Heart left ventricle (tissue), 16 donors: ENCODE measurements around the gene ATG12. TPM values are rescaled to one million over a fixed set of nuclear protein-coding genes. Genes with fewer than 3 reads are reported as not detected.
"Not testable (repeated sequence)": the region's sequence is repeated elsewhere in the genome, so short reads cannot be mapped to it uniquely, and the experiment has no call there.

Experiments used
- ATAC-seq, 4 donors: fragments of 200-7000 bp; cut with Tn5 transposase; one replicate each; pipeline ENCODE4 v1.9.1; 2020 to 2022; ENCODE audit warnings: moderate library complexity in 4 of 4, mild to moderate bottlenecking in 3 of 4, moderate number of reproducible peaks in 1 of 4
- DNase-seq, 5 donors: peaks; one replicate each; pipeline ENCODE4 v3.0.0-alpha.2; 2020
- H3K27ac ChIP-seq, 12 donors: fragments of 200-600 bp; sonication (generic) in 4 of 12; one replicate each; pipeline versions ENCODE4 v1.5.0 to v1.8.0; 2016 to 2022; ENCODE audit warnings: mild to moderate bottlenecking in 2 of 12
- H3K27me3 ChIP-seq, 9 donors: fragments of 200-600 bp; sonication (generic) in 2 of 9; one replicate each; pipeline versions ENCODE4 v1.5.1 to v1.8.0; 2016 to 2022; ENCODE audit warnings: mild to moderate bottlenecking in 3 of 9
- H3K36me3 ChIP-seq, 9 donors: fragments of 200-600 bp; sonication (generic) in 2 of 9; one replicate each; pipeline versions ENCODE4 v1.5.0 to v1.8.0; 2018 to 2022; ENCODE audit warnings: mild to moderate bottlenecking in 2 of 9
- H3K4me1 ChIP-seq, 12 donors: fragments of 200-600 bp; sonication (generic) in 4 of 12; one replicate each; pipeline versions ENCODE4 v1.5.0 to v1.8.0; 2016 to 2022; ENCODE audit warnings: mild to moderate bottlenecking in 3 of 12
- H3K4me3 ChIP-seq, 12 donors: fragments of 200-600 bp; sonication (generic) in 4 of 12; one replicate each; pipeline versions ENCODE4 v1.5.0 to v1.8.0; 2017 to 2022; ENCODE audit warnings: mild to moderate bottlenecking in 9 of 12, moderate library complexity in 4 of 12
- H3K9me3 ChIP-seq, 12 donors: fragments of 200-600 bp; sonication (generic) in 4 of 12; one replicate each; pipeline versions ENCODE4 v1.5.0 to v1.8.0; 2016 to 2022; ENCODE audit warnings: mild to moderate bottlenecking in 1 of 12
- POLR2A ChIP-seq, 2 donors: fragments of 450-650 bp; IDR thresholded peaks; one replicate each; pipeline ENCODE4 v1.6.1; 2017; ENCODE audit warnings: antibody characterized with exemption in 2 of 2, mild to moderate bottlenecking in 2 of 2, moderate library complexity in 2 of 2
- WGBS, 4 donors: extraction: QIAGEN DNeasy Blood & Tissue Kit in 2 of 4; methylation state at CpG; one replicate each; pipeline versions ENCODE4 v1.1.5 to v1.1.7; 2013 to 2018; 5-methylcytosine and 5-hydroxymethylcytosine counted together
- intact Hi-C, 10 donors: fragments of 100-400 bp; cut with DNase I; formaldehyde crosslinking; loops; one replicate each; pipeline versions ENCODE4 v1.11.1 to v1.14.2; 2022
- polyA plus RNA-seq, 2 donors: library from polyadenylated mRNA; stranded (reverse); fragments of 200-250 nt; gene quantifications; one replicate each; pipeline ENCODE4 v1.2.3, GENCODE V29; 2013
- total RNA-seq, 9 donors: library from RNA; depleted of rRNA in 2 of 9; stranded (reverse); fragments of >200 nt in 2 of 9; fragmentation: NEBNext Ultra II Directional in 3 of 9; extraction: Animal tissue kit (Norgen Biotek cat#: 25700) in 3 of 9; gene quantifications; one replicate each; pipeline versions ENCODE4 v1.1.0 to v1.2.4, GENCODE V29; 2016 to 2023
- TF ChIP-seq, protein P1 (sequence below), 12 donors: fragments of 200-600 bp; sonication (generic) in 4 of 12; IDR thresholded peaks; one replicate each; pipeline versions ENCODE4 v1.5.0 to v1.8.0; 2018 to 2022; ENCODE audit warnings: antibody characterized with exemption in 12 of 12, mild to moderate bottlenecking in 5 of 12
- donor health status: ischemic (EF 13 %, LVEDD 7.1; RV severe dilation, severe dysfunction).
- donor health status: healthy with polysubstance abuse.
- donor health status: DM: no; HTN: yes; CAD: no.
- donor health status: DM: no; HTN: no; CAD: no.
- donor health status: ischemic (EF 25% LVEDD 6.9; RV normal size, moderate dysfunction).
- donor health status: ischemic (EF 25% LVEDD 5.7; RV mildly dilated, moderate dysfunction).
- donor health status: healthy.
- donor health status: DM: yes; HTN: yes; CAD: no.
- donor health status: ischemic (EF 35%, LVEDD 5.7; RV mildly dilated, moderate dysfunction).
- donor health status: nonischemic (EF 11% LVEDD 7.7; RV severe dilation, severe dysfunction).
- donor health status: DM: yes; HTN: yes; CAD: no.
- donor health status: PGD.
- donor health status: ischemic (EF 29% LVEDD 5.4; RV normal size, mild dysfunction).
- donor health status: nonischemic (EF 23%, LVEDD 6.1; RV moderate dilation, normal function).

ATG12 gene
- total and polyA plus RNA-seq, 11 donors, result 15.3 to 31.3 (median 23.0) TPM

DNA sequence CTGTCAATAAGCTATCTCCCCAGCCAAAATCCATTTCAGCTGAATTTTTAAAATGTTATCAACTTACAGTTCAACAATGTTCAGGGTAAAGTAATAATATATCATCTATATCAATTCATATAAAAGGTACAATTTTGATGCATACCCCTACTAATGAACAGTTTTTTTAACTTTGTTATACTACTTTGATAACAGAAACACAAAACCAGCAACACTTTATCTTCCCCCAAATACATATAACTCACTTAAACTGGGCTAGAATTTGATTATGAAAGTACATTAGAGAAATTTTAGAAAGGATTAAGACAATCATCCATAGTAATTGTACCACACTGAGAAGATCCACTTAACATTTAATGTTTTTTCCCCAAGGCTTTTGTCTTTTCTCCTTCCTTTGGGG lies 30.0 kb downstream of the ATG12 start:
- H3K27me3 ChIP-seq, result peaks cover 0 to 45% (median 25%) of the 10 kb centered on the region in 9 donors
- H3K36me3 ChIP-seq, result peaks cover 0 to 34% (median 0%) of the 10 kb centered on the region in 9 donors
- no peak for TF ChIP-seq POLR2A (IDR thresholded peaks at IDR 0.05)
- TF ChIP-seq, protein P1, sequence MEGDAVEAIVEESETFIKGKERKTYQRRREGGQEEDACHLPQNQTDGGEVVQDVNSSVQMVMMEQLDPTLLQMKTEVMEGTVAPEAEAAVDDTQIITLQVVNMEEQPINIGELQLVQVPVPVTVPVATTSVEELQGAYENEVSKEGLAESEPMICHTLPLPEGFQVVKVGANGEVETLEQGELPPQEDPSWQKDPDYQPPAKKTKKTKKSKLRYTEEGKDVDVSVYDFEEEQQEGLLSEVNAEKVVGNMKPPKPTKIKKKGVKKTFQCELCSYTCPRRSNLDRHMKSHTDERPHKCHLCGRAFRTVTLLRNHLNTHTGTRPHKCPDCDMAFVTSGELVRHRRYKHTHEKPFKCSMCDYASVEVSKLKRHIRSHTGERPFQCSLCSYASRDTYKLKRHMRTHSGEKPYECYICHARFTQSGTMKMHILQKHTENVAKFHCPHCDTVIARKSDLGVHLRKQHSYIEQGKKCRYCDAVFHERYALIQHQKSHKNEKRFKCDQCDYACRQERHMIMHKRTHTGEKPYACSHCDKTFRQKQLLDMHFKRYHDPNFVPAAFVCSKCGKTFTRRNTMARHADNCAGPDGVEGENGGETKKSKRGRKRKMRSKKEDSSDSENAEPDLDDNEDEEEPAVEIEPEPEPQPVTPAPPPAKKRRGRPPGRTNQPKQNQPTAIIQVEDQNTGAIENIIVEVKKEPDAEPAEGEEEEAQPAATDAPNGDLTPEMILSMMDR (IDR thresholded peaks at IDR 0.05), result no peak
- DNase-seq (no peak), ATAC-seq (no peak)
- no peak overlapping the region for H3K4me3 ChIP-seq
- H3K4me1 ChIP-seq, result peaks cover 0 to 16% (median 0%) of the 10 kb centered on the region in 12 donors
- H3K27ac ChIP-seq, result no peak overlapping the region
- intact Hi-C loops, result no loop called here
- H3K9me3 ChIP-seq, result no peaks in the 10 kb centered on the region

DNA sequence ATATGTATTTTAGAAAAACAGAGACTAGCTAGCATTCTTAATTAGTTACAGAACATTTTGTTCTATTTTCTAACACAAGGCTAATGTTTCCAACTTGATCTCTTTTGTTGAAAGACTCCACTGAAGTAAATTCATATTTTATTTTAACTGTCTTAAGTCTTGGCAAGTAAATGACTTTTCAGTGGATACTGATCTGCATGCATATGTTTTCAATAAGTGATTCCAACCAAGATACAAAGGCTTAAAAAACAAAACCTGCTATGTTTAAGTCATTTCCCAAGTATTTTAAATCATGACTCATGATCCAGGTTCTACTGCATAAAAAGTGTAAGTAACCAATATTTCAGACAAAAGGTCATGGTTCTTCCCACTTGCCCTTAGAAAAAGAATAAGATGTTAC lies 30.6 kb downstream of the ATG12 start:
- Histone ChIP-seq H3K27me3 (peaks cover 0 to 38% (median 19%) of the 10 kb centered on the region in 9 donors), H3K4me1 (peaks cover 0 to 9% (median 0%) of the 10 kb centered on the region in 12 donors), H3K4me3 (no peak overlapping the region), H3K9me3 (no peaks in the 10 kb centered on the region), H3K27ac (no peak overlapping the region), H3K36me3 (peaks cover 0 to 41% (median 0%) of the 10 kb centered on the region in 9 donors)
- TF ChIP-seq POLR2A (IDR thresholded peaks at IDR 0.05), result no peak
- TF ChIP-seq, protein P1 (IDR thresholded peaks at IDR 0.05), result no peak
- ATAC-seq, result no peak
- no peak for DNase-seq
- intact Hi-C loops, result no loop called here

DNA sequence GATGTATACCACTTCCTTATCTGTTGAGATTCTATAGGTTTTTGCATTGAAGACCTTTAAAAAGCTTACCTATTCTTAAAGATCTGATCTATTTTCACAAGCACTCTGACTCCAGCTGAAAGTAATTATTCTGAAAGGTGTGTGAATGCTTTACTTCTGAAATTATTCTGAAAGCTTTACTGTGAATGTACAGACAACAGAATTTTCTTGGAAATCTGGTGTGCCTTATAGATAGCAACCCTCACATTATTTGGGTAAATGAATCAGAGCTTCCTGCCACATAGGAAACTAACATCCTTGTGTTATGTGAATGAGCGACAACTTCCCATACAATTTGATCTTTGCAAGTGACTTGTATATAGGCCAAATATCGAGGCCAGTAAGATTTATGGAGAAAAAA lies 31.4 kb downstream of the ATG12 start:
- TF ChIP-seq POLR2A (IDR thresholded peaks at IDR 0.05), result no peak
- TF ChIP-seq, protein P1 (IDR thresholded peaks at IDR 0.05), result no peak
- no peak overlapping the region for H3K27ac ChIP-seq
- no peak overlapping the region for H3K4me3 ChIP-seq
- intact Hi-C loops, result no loop called here
- H3K36me3 ChIP-seq, result peaks cover 0 to 48% (median 0%) of the 10 kb centered on the region in 9 donors
- DNase-seq, result no peak
- H3K27me3 ChIP-seq, result peaks cover 0 to 30% (median 10%) of the 10 kb centered on the region in 9 donors
- peaks cover 0 to 8% (median 0%) of the 10 kb centered on the region in 12 donors for H3K4me1 ChIP-seq
- no peak for ATAC-seq
- H3K9me3 ChIP-seq, result no peaks in the 10 kb centered on the region
- WGBS, 4 donors, result 63 to 72% (median 68%) methylated on average over 2 of the region's 2 CpGs

DNA sequence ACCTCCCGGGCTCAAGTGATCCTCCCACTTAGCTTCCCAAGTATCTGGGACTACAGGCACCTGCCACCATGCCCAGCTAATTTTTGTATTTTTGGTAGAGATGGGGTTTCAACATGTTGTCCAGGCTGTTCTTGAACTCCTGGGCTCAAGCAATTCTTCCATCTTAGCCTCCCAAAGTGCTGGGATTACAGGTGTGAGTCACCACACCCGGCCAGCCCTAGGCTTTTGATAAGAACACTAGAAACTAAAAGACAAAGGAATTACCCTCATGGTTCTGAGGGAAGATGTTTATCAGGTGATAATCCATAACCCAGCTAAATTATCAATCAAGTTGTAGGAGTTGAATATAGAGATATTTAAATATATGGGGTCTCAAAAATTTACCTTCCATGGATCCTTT lies 33.3 kb downstream of the ATG12 start:
- not testable (repeated sequence) for DNase-seq

DNA sequence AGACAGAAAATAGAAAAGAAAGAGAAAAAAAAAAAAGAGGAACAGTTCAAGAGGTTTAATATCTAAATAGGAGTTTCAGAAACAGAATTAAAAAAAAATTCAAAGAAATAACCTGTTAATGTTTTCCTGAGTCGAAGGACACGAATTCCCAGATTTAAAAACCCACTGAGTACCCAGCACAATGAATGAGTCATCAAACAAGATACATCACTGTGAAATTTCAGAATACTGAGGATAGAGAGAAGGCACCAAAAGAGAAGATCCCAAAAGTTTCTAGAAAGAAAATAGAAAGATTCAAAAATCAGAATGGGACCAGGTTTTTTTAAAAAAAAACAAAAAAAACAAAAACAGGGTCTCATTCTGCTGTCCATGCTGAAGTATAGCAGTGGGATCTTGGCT lies 33.7 kb downstream of the ATG12 start:
- Histone ChIP-seq H3K27me3 (peaks cover 0 to 10% (median 0%) of the 10 kb centered on the region in 9 donors), H3K27ac (no peak overlapping the region), H3K4me3 (no peak overlapping the region), H3K4me1 (no peaks in the 10 kb centered on the region), H3K9me3 (no peaks in the 10 kb centered on the region), H3K36me3 (peaks cover 0 to 64% (median 0%) of the 10 kb centered on the region in 9 donors)
- TF ChIP-seq, protein P1 (IDR thresholded peaks at IDR 0.05), result no peak
- TF ChIP-seq POLR2A (IDR thresholded peaks at IDR 0.05), result no peak
- 87 to 98% (median 90%) methylated on average over 2 of the region's 2 CpGs for WGBS, 4 donors
- ATAC-seq (no peak), DNase-seq (no peak)
- intact Hi-C loops, result no loop called here

More for the DNA sequence above, 33.3 kb downstream of the ATG12 start:
- intact Hi-C loops, H3K27ac ChIP-seq, H3K4me3 ChIP-seq, H3K9me3 ChIP-seq, ATAC-seq, H3K4me1 ChIP-seq: not testable (repeated sequence)
- 87 to 95% (median 91%) methylated on average over 2 of the region's 2 CpGs for WGBS, 4 donors
- Histone ChIP-seq H3K27me3 (peaks cover 0 to 13% (median 0%) of the 10 kb centered on the region in 9 donors), H3K36me3 (peaks cover 0 to 60% (median 0%) of the 10 kb centered on the region in 9 donors)
